Hematopoietic multipotent progenitor cell (in vitro differentiated cells): Measurements from ENCODE around the gene VSTM2B. TPM values are rescaled to one million over a fixed set of nuclear protein-coding genes. Genes with fewer than 3 reads are reported as not detected.

Experiments used
- DNase-seq, 3 donors: peaks; one replicate each; pipeline ENCODE4 v3.0.0-alpha.2; 2011 to 2015; ENCODE audit warnings: low read depth in 2 of 3, low spot score in 2 of 3
- total RNA-seq: library from RNA; depleted of rRNA; stranded (reverse); fragments of >200 nt; gene quantifications from one replicate; pipeline ENCODE4 v1.2.3, GENCODE V29; 2012

Gene VSTM2B
- total RNA-seq, 1 donor, result not detected

- no peak for DNase-seq
These were observed 37.8 kb downstream of the VSTM2B start for GRCh38 chr19:29563486-29564101.

GRCh38 chr19:29564574-29565005 is 38.8 kb downstream of the VSTM2B start:
- no peak for DNase-seq

- no peak for DNase-seq
These were observed 39.4 kb downstream of the VSTM2B start for GRCh38 chr19:29565171-29565570.

- no peak for DNase-seq
These were observed 40.8 kb downstream of the VSTM2B start for GRCh38 chr19:29566496-29567054.

GRCh38 chr19:29567366-29567915 is 41.6 kb downstream of the VSTM2B start:
- DNase-seq, result no peak

- no peak for DNase-seq
These were observed 42.5 kb downstream of the VSTM2B start for GRCh38 chr19:29568036-29569025.

GRCh38 chr19:29569038-29569911 is 43.5 kb downstream of the VSTM2B start:
- no peak for DNase-seq

GRCh38 chr19:29571181-29571580 is 45.4 kb downstream of the VSTM2B start:
- DNase-seq, result no peak

- DNase-seq, result no peak
These were observed 47.7 kb downstream of the VSTM2B start for GRCh38 chr19:29573486-29573885.

GRCh38 chr19:29574510-29574909 is 48.7 kb downstream of the VSTM2B start:
- DNase-seq, result no peak

- no peak for DNase-seq
These were observed 50.3 kb downstream of the VSTM2B start for GRCh38 chr19:29576046-29576606.

GRCh38 chr19:29576761-29577648 is 51.2 kb downstream of the VSTM2B start:
- no peak for DNase-seq

- DNase-seq, result no peak
These were observed 51.8 kb downstream of the VSTM2B start for GRCh38 chr19:29577649-29577963.

GRCh38 chr19:29578349-29578748 is 52.6 kb downstream of the VSTM2B start:
- no peak for DNase-seq

- DNase-seq, result no peak
These were observed 53.6 kb downstream of the VSTM2B start for GRCh38 chr19:29579308-29579910.

- no peak for DNase-seq
These were observed 55.6 kb downstream of the VSTM2B start for GRCh38 chr19:29581398-29581797.

- DNase-seq, result no peak
These were observed 57.6 kb downstream of the VSTM2B start for GRCh38 chr19:29583196-29583999.

- DNase-seq, result no peak
These were observed 60.6 kb downstream of the VSTM2B start for GRCh38 chr19:29586401-29586800.
